Testis (tissue), 2 donors: Measurements from ENCODE around the gene ASAP2.

Source experiments
- CTCF ChIP-seq, 3 experiments: fragments of 450-650 bp in 2 of 3; fragments of 200-600 bp in 1 of 3; sonication (generic) in 1 of 3; IDR thresholded peaks; one replicate each; pipeline ENCODE4 v1.5.1; 2016 to 2019; ENCODE audit warnings: antibody characterized with exemption in 3 of 3, mild to moderate bottlenecking in 2 of 3, moderate library complexity in 1 of 3
- POLR2A ChIP-seq: fragments of 450-650 bp; IDR thresholded peaks from one replicate; pipeline ENCODE4 v1.6.1; 2017; ENCODE audit warnings: antibody characterized with exemption, mild to moderate bottlenecking, moderate library complexity

- TF ChIP-seq CTCF (IDR thresholded peaks at IDR 0.05) (no peak), POLR2A (no peak)
These were observed 193.9 kb downstream of the ASAP2 start for GRCh38 chr2:9400268-9401058.
